ENCODE results near the gene GPR132. TPM values are rescaled to one million over a fixed set of nuclear protein-coding genes. Genes with fewer than 3 reads are reported as not detected.

GPR132 gene
- total RNA-seq, 1 donor from 2014 or later: 2.2 TPM

GRCh38 chr14:105006831-105007592 lies 58.2 kb downstream of the GPR132 start:
- Mint-ChIP-seq H3K9me3 (ENCODE audit: unreplicated experiment) (no peaks in the 10 kb centered on the region), H3K4me3 (ENCODE audit: unreplicated experiment) (no peak overlapping the region), H3K27me3 (ENCODE audit: low read depth, unreplicated experiment) (no peaks in the 10 kb centered on the region), H3K4me1 (ENCODE audit: low read depth, unreplicated experiment) (no peaks in the 10 kb centered on the region), H3K36me3 (ENCODE audit: low read depth, unreplicated experiment) (peaks cover 2% of the 10 kb centered on the region), H3K27ac (ENCODE audit: unreplicated experiment) (no peak overlapping the region)
- Histone ChIP-seq H3K4me1 (ENCODE audit: insufficient read depth, low read length) (no peaks in the 10 kb centered on the region), H3K27me3 (ENCODE audit: insufficient read depth, low read length) (no peaks in the 10 kb centered on the region), H3K4me3 (ENCODE audit: insufficient read depth, low read depth, low read length) (no peak overlapping the region), H3K79me2 (ENCODE audit: insufficient read depth, low read length) (peaks cover 44% of the 10 kb centered on the region), H3K9me3 (ENCODE audit: insufficient read depth, low read depth, low read length) (no peaks in the 10 kb centered on the region), H3K9ac (ENCODE audit: low read length) (no peak overlapping the region), H3K36me3 (ENCODE audit: insufficient read depth, low read length) (peaks cover 20% of the 10 kb centered on the region), H4K20me1 (ENCODE audit: insufficient read depth, low read length) (peaks cover 46% of the 10 kb centered on the region), H3K27ac (ENCODE audit: low read depth, low read length) (no peak overlapping the region), H2AFZ (ENCODE audit: low read depth, low read length) (no peak overlapping the region), H3K4me2 (ENCODE audit: low read length) (no peak overlapping the region)
- FAIRE-seq (no peak), DNase-seq (ENCODE audit: low read depth) (no peak)
- TF ChIP-seq EZH2 (IDR thresholded peaks at IDR 0.05; ENCODE audit: insufficient read depth, low read length) (no peak), CTCF (IDR thresholded peaks at IDR 0.05; ENCODE audit: insufficient read depth, low read depth, low read length) (no peak)

GRCh38 chr14:105005929-105006830 lies 59.0 kb downstream of the GPR132 start:
- Histone ChIP-seq H3K36me3 (ENCODE audit: insufficient read depth, low read length) (peaks cover 20% of the 10 kb centered on the region), H2AFZ (ENCODE audit: low read depth, low read length) (no peak overlapping the region), H3K27me3 (ENCODE audit: insufficient read depth, low read length) (no peaks in the 10 kb centered on the region), H3K27ac (ENCODE audit: low read depth, low read length) (no peak overlapping the region), H3K9me3 (ENCODE audit: insufficient read depth, low read depth, low read length) (no peaks in the 10 kb centered on the region), H3K4me1 (ENCODE audit: insufficient read depth, low read length) (no peaks in the 10 kb centered on the region), H3K4me3 (ENCODE audit: insufficient read depth, low read depth, low read length) (no peak overlapping the region), H3K4me2 (ENCODE audit: low read length) (no peak overlapping the region), H3K9ac (ENCODE audit: low read length) (no peak overlapping the region), H4K20me1 (ENCODE audit: insufficient read depth, low read length) (peaks cover 38% of the 10 kb centered on the region), H3K79me2 (ENCODE audit: insufficient read depth, low read length) (peaks cover 35% of the 10 kb centered on the region)
- FAIRE-seq (no peak), DNase-seq (ENCODE audit: low read depth) (no peak)
- Mint-ChIP-seq H3K36me3 (ENCODE audit: low read depth, unreplicated experiment) (peaks cover 2% of the 10 kb centered on the region), H3K4me3 (ENCODE audit: unreplicated experiment) (no peak overlapping the region), H3K4me1 (ENCODE audit: low read depth, unreplicated experiment) (no peaks in the 10 kb centered on the region), H3K27ac (ENCODE audit: unreplicated experiment) (no peak overlapping the region), H3K9me3 (ENCODE audit: unreplicated experiment) (no peaks in the 10 kb centered on the region), H3K27me3 (ENCODE audit: low read depth, unreplicated experiment) (no peaks in the 10 kb centered on the region)
- TF ChIP-seq EZH2 (IDR thresholded peaks at IDR 0.05; ENCODE audit: insufficient read depth, low read length) (no peak), CTCF (IDR thresholded peaks at IDR 0.05; ENCODE audit: insufficient read depth, low read depth, low read length) (no peak)
